GM23338 (cell line): Measurements from ENCODE around the gene BLTP2. TPM values are rescaled to one million over a fixed set of nuclear protein-coding genes. Genes with fewer than 3 reads are reported as not detected.
"Not testable (repeated sequence)": the region's sequence is repeated elsewhere in the genome, so short reads cannot be mapped to it uniquely, and the experiment has no call there.

Experiments
- ATAC-seq: fragments of 200-7000 bp; cut with Tn5 transposase; 3 replicates; pipeline ENCODE4 v1.9.1; 2020
- DNase-seq: peaks from one replicate; pipeline ENCODE4 v3.0.0-alpha.2; 2015; ENCODE audit warnings: low spot score
- H2AFZ ChIP-seq: fragments of 200-600 bp; sonication (generic); 2 replicates; pipeline ENCODE4 v1.8.0; 2016; ENCODE audit warnings: antibody characterized with exemption, mild to moderate bottlenecking, moderate library complexity
- H3F3A ChIP-seq: fragments of 200-600 bp; sonication (generic); replicated peaks from 2 replicates; pipeline ENCODE4 v1.8.0; 2017; ENCODE audit warnings: antibody characterized with exemption, mixed run types, low read depth
- H3K27ac ChIP-seq: fragments of 200-600 bp; sonication (generic); 2 replicates; pipeline ENCODE4 v1.6.1; 2016; ENCODE audit warnings: low read depth
- H3K27me3 ChIP-seq: fragments of 200-600 bp; sonication (generic); 2 replicates; pipeline ENCODE4 v1.8.0; 2016; ENCODE audit warnings: mild to moderate bottlenecking, mixed run types, moderate library complexity; ENCODE audit not compliant: insufficient read depth
- H3K36me3 ChIP-seq: fragments of 200-600 bp; sonication (generic); 2 replicates; pipeline ENCODE4 v1.8.0; 2016; ENCODE audit warnings: mild to moderate bottlenecking; ENCODE audit not compliant: insufficient read depth
- H3K4me1 ChIP-seq: fragments of 200-600 bp; sonication (generic); 2 replicates; pipeline ENCODE4 v1.8.0; 2016; ENCODE audit warnings: mild to moderate bottlenecking, moderate library complexity; ENCODE audit not compliant: insufficient read depth
- H3K4me2 ChIP-seq: fragments of 200-600 bp; sonication (generic); 2 replicates; pipeline ENCODE4 v1.7.1; 2017; ENCODE audit warnings: mixed run types
- H3K4me3 ChIP-seq: fragments of 200-600 bp; sonication (generic); 2 replicates; pipeline ENCODE4 v1.6.1; 2016; ENCODE audit warnings: mixed run types
- H3K79me2 ChIP-seq: fragments of 200-600 bp; sonication (generic); replicated peaks from 2 replicates; pipeline ENCODE4 v1.8.0; 2017; ENCODE audit warnings: mild to moderate bottlenecking; ENCODE audit not compliant: insufficient read depth
- H3K9me2 ChIP-seq: fragments of 200-600 bp; sonication (generic); 2 replicates; pipeline ENCODE4 v1.8.0; 2017; ENCODE audit not compliant: insufficient read depth
- H4K20me1 ChIP-seq: fragments of 200-600 bp; sonication (generic); replicated peaks from 2 replicates; pipeline ENCODE4 v1.8.0; 2017; ENCODE audit warnings: mild to moderate bottlenecking; ENCODE audit not compliant: insufficient read depth
- H3K27ac Mint-ChIP-seq: 2 replicates; pipeline ENCODE4 v1.8.0; 2020; ENCODE audit warnings: inconsistent platforms, mild to moderate bottlenecking, moderate library complexity, mixed read lengths
- H3K27me3 Mint-ChIP-seq: 3 replicates; pipeline ENCODE4 v1.8.0; 2022; ENCODE audit warnings: low read depth, mild to moderate bottlenecking, moderate library complexity, mixed read lengths, inconsistent platforms; ENCODE audit not compliant: insufficient read depth, poor library complexity
- H3K36me3 Mint-ChIP-seq: 3 replicates; pipeline ENCODE4 v1.8.0; 2021; ENCODE audit warnings: low read depth, mild to moderate bottlenecking, inconsistent platforms, moderate library complexity, mixed read lengths
- H3K4me1 Mint-ChIP-seq: 3 replicates; pipeline ENCODE4 v1.8.0; 2020; ENCODE audit warnings: mild to moderate bottlenecking, inconsistent platforms, mixed read lengths
- H3K4me3 Mint-ChIP-seq: 3 replicates; pipeline ENCODE4 v1.8.0; 2021; ENCODE audit warnings: moderate library complexity, mild to moderate bottlenecking, inconsistent platforms, mixed read lengths
- H3K9me3 Mint-ChIP-seq: 3 replicates; pipeline ENCODE4 v1.8.0; 2020; ENCODE audit warnings: moderate library complexity, mild to moderate bottlenecking, inconsistent platforms, mixed read lengths
- CREB1 ChIP-seq: fragments of 250-450 bp; sonication (Bioruptor Pico); IDR thresholded peaks from 2 replicates; pipeline ENCODE4 v1.5.0; 2020; ENCODE audit warnings: low read depth, mild to moderate bottlenecking, moderate library complexity
- CTCF ChIP-seq, 2 experiments: fragments of 200-600 bp in 1 of 2; sonication (generic) in 1 of 2; conservative IDR thresholded peaks; 2 replicates each; pipeline versions ENCODE4 v1.5.1 to v1.6.1; 2016 to 2017; ENCODE audit warnings: antibody characterized with exemption in 2 of 2, low read depth in 2 of 2, mild to moderate bottlenecking in 2 of 2, moderate library complexity in 1 of 2
- EZH2phosphoT487 ChIP-seq: fragments of 200-600 bp; sonication (generic); IDR thresholded peaks from one replicate; pipeline ENCODE4 v1.8.1; 2018; ENCODE audit warnings: antibody characterized with exemption; ENCODE audit not compliant: unreplicated experiment
- JUNB ChIP-seq: IDR thresholded peaks from one replicate; pipeline ENCODE4 v1.6.1; 2016; ENCODE audit warnings: antibody characterized with exemption; ENCODE audit not compliant: unreplicated experiment
- NANOG ChIP-seq: IDR thresholded peaks from 2 replicates; pipeline ENCODE4 v1.6.1; 2016; ENCODE audit warnings: antibody characterized with exemption, borderline replicate concordance
- REST ChIP-seq: IDR thresholded peaks from one replicate; pipeline ENCODE4 v1.6.1; 2018; ENCODE audit warnings: antibody characterized with exemption; ENCODE audit not compliant: unreplicated experiment
- STAT1 ChIP-seq: IDR thresholded peaks from one replicate; pipeline ENCODE4 v1.6.1; 2016; ENCODE audit warnings: antibody characterized with exemption; ENCODE audit not compliant: unreplicated experiment
- ZNF114 ChIP-seq: fragments of 250-450 bp; sonication (Bioruptor Pico); IDR thresholded peaks from 2 replicates; pipeline ENCODE4 v1.5.0; 2020; ENCODE audit warnings: mild to moderate bottlenecking, moderate library complexity
- ZNF331 ChIP-seq: fragments of 250-450 bp; sonication (Bioruptor Pico); IDR thresholded peaks from 2 replicates; pipeline ENCODE4 v1.5.0; 2020; ENCODE audit warnings: low read depth, mild to moderate bottlenecking, moderate library complexity
- ZNF462 ChIP-seq: fragments of 250-450 bp; sonication (Bioruptor Pico); IDR thresholded peaks from 2 replicates; pipeline ENCODE4 v1.5.0; 2020; ENCODE audit warnings: mild to moderate bottlenecking, moderate library complexity
- polyA plus RNA-seq: library from polyadenylated mRNA; unstranded; fragments of >200 nt; fragmentation: Nextera tagmentation; extraction: Ambion mirVana; gene quantifications from 2 replicates; pipeline ENCODE4 v1.2.1, GENCODE V29; 2016
- total RNA-seq: library from RNA; depleted of rRNA; stranded (reverse); fragments of >200 nt; shearing (Covaris generic); gene quantifications from 2 replicates; pipeline ENCODE4 v1.2.3, GENCODE V29; 2014

Gene BLTP2
- total and polyA plus RNA-seq, 2 experiments from 2014 or later: 58.6 to 166 TPM

- H3K4me2 ChIP-seq, H3K4me3 Mint-ChIP-seq, H3F3A ChIP-seq, H3K4me1 Mint-ChIP-seq, H3K9me2 ChIP-seq, H3K27ac ChIP-seq, H3K27me3 ChIP-seq, H3K4me1 ChIP-seq, H3K4me3 ChIP-seq, ATAC-seq, DNase-seq, H2AFZ ChIP-seq, H3K27ac Mint-ChIP-seq, H4K20me1 ChIP-seq: not testable (repeated sequence)
- peaks cover 63% of the 10 kb centered on the region for H3K79me2 ChIP-seq
- peaks cover 10% of the 10 kb centered on the region for H3K27me3 Mint-ChIP-seq
- peaks cover 43% of the 10 kb centered on the region for H3K36me3 Mint-ChIP-seq
- peaks cover 36% of the 10 kb centered on the region for H3K9me3 Mint-ChIP-seq
- H3K36me3 ChIP-seq: peaks cover 19% of the 10 kb centered on the region
Measured at GRCh38 chr17:28658342-28658741, 13.4 kb upstream of the BLTP2 start.

- Histone ChIP-seq H3K27ac (no peak overlapping the region), H2AFZ (no peak overlapping the region), H3K4me2 (no peak overlapping the region), H3K27me3 (no peaks in the 10 kb centered on the region), H3K4me3 (no peak overlapping the region), H3F3A (0 out of 2 replicates have a peak, but pooled peaks cover 2% of the 10 kb centered on the region), H3K4me1 (peaks cover 5% of the 10 kb centered on the region; the same call in 1 of the 2 replicates), H3K9me2 (peaks cover 3% of the 10 kb centered on the region; the same call in 1 of the 2 replicates), H3K79me2 (peaks cover 62% of the 10 kb centered on the region), H4K20me1 (peaks cover 11% of the 10 kb centered on the region), H3K36me3 (peaks cover 22% of the 10 kb centered on the region)
- Mint-ChIP-seq H3K9me3 (peaks cover 36% of the 10 kb centered on the region), H3K4me3 (no peak overlapping the region), H3K27me3 (peaks cover 10% of the 10 kb centered on the region), H3K4me1 (peaks cover 3% of the 10 kb centered on the region), H3K27ac (no peak overlapping the region), H3K36me3 (peaks cover 47% of the 10 kb centered on the region)
- no peak for ATAC-seq
- DNase-seq: no peak
- no peak for TF ChIP-seq JUNB
- TF ChIP-seq REST: no peak
- TF ChIP-seq STAT1: no peak
- TF ChIP-seq CTCF (conservative IDR thresholded peaks at IDR 0.05; ENCODE audit: low read depth in 2 of 2): no peak
- no peak for TF ChIP-seq ZNF462 (CRISPR knock-in tag)
- no peak for TF ChIP-seq CREB1 (CRISPR knock-in tag)
- TF ChIP-seq ZNF114 (CRISPR knock-in tag): no peak
- TF ChIP-seq NANOG: no peak
- no peak for TF ChIP-seq EZH2phosphoT487
- no peak for TF ChIP-seq ZNF331 (CRISPR knock-in tag)
Measured at GRCh38 chr17:28657756-28658155, 12.8 kb upstream of the BLTP2 start.
